Epithelial cell of proximal tubule (primary cell): Measurements from ENCODE around the gene TPO. TPM values are rescaled to one million over a fixed set of nuclear protein-coding genes. Genes with fewer than 3 reads are reported as not detected.

ENCODE experiments used
- DNase-seq: peaks from one replicate; pipeline ENCODE4 v3.0.0-alpha.2; 2011; ENCODE audit warnings: low read depth
- H3K4me3 ChIP-seq: 2 replicates; pipeline ENCODE4 v1.5.1; 2011; ENCODE audit warnings: low read depth, mild to moderate bottlenecking, low read length
- CTCF ChIP-seq: conservative IDR thresholded peaks from 2 replicates; pipeline ENCODE4 v1.5.1; 2012; ENCODE audit warnings: low read depth, mild to moderate bottlenecking, low read length
- total RNA-seq: library from RNA; depleted of rRNA; stranded (reverse); fragments of >200 nt; gene quantifications from 2 replicates; pipeline ENCODE4 v1.2.3, GENCODE V29; 2015

TPO gene
- total RNA-seq, 1 donor from 2014 or later, result not detected

GRCh38 chr2:1550658-1551316 lies 137.5 kb downstream of the TPO start:
- TF ChIP-seq CTCF, result peak; percentile 82
- DNase-seq, result no peak
- no peak overlapping the region for H3K4me3 ChIP-seq

GRCh38 chr2:1551905-1552304 lies 138.6 kb downstream of the TPO start:
- TF ChIP-seq CTCF, result no peak
- no peak for DNase-seq
- H3K4me3 ChIP-seq, result no peak overlapping the region

- TF ChIP-seq CTCF, result no peak
- H3K4me3 ChIP-seq, result no peak overlapping the region
- DNase-seq, result no peak
Measured at GRCh38 chr2:1552611-1553010, 139.3 kb downstream of the TPO start.

- peak; percentile 64 for TF ChIP-seq CTCF
- DNase-seq, result peak; percentile 99
Measured at GRCh38 chr2:1553671-1554295, 140.5 kb downstream of the TPO start.

GRCh38 chr2:1556286-1556685 lies 143.0 kb downstream of the TPO start:
- H3K4me3 ChIP-seq, result no peak overlapping the region
- TF ChIP-seq CTCF, result no peak
- DNase-seq, result no peak

More at GRCh38 chr2:1553671-1554295, 140.5 kb downstream of the TPO start:
- H3K4me3 ChIP-seq, result no peak overlapping the region

- H3K4me3 ChIP-seq, result no peak overlapping the region
- TF ChIP-seq CTCF, result no peak
- DNase-seq, result peak; percentile 68
Measured at GRCh38 chr2:1556776-1557466, 143.7 kb downstream of the TPO start.
